A549 (cell line): ENCODE results near the gene LECT2. TPM values are rescaled to one million over a fixed set of nuclear protein-coding genes. Genes with fewer than 3 reads are reported as not detected.
A peak's percentile ranks its signal among the peaks of the same experiment; 100 is the strongest.

Source experiments
- ATAC-seq, 2 experiments: fragments of 200-7000 bp in 1 of 2; fragments of >200 bp in 1 of 2; cut with Nextera tagmentation in 1 of 2; cut with Tn5 transposase in 1 of 2; 3 replicates each; pipeline versions ENCODE4 v1.8.0 to v1.9.1; 2018 to 2020; ENCODE audit warnings: mild to moderate bottlenecking in 1 of 2, moderate library complexity in 1 of 2
- CTCF ChIA-PET: fragments of 300-600 bp; sonication (Branson Sonifier 250); formaldehyde crosslinking; extraction: SDS; loops from one replicate; lab custom pipeline; 2021; ENCODE audit warnings: antibody characterized with exemption, inconsistent platforms; lab: Yijun Ruan, JAX
- POLR2A ChIA-PET: fragments of 350-600 bp; formaldehyde crosslinking; extraction: SDS; loops from one replicate; lab custom pipeline; 2021; ENCODE audit warnings: antibody characterized with exemption, inconsistent platforms; lab: Yijun Ruan, JAX
- DNase-seq, 2 experiments: peaks; one replicate each; pipeline versions ENCODE4 v3.0.0 to v3.0.0-alpha.2; 2011 to 2016; ENCODE audit warnings: low read depth in 1 of 2, low spot score in 1 of 2
- FAIRE-seq: peaks from 2 replicates; lab custom pipeline; 2011; peaks lifted over from hg19 to GRCh38; lab: Jason Lieb, UNC
- H3K27ac ChIP-seq, 2 experiments: fragments of >200 bp; sonication (Bioruptor Twin); formaldehyde crosslinking; 3 replicates each; pipeline ENCODE4 v1.5.1; 2016 to 2017
- H3K4me1 ChIP-seq: fragments of >200 bp; sonication (Bioruptor Twin); formaldehyde crosslinking; 3 replicates; pipeline ENCODE4 v1.6.1; 2016
- H3K4me2 ChIP-seq: fragments of >200 bp; sonication (Bioruptor Twin); formaldehyde crosslinking; 3 replicates; pipeline ENCODE4 v1.6.1; 2016
- H3K4me3 ChIP-seq: fragments of >200 bp; sonication (Bioruptor Twin); formaldehyde crosslinking; 3 replicates; pipeline ENCODE4 v1.5.1; 2016
- H3K9me3 ChIP-seq: fragments of >200 bp; sonication (Bioruptor Twin); formaldehyde crosslinking; 3 replicates; pipeline ENCODE4 v1.6.1; 2016
- CEBPB ChIP-seq, 2 experiments: fragments of >200 bp in 1 of 2; sonication (Bioruptor Twin) in 1 of 2; formaldehyde crosslinking in 1 of 2; IDR thresholded peaks; 2 replicates each; pipeline ENCODE4 v1.6.1; 2012 to 2016
- E2F6 ChIP-seq: IDR thresholded peaks from 2 replicates; pipeline ENCODE4 v1.6.1; 2012; ENCODE audit warnings: low read depth, borderline replicate concordance
- EHMT2 ChIP-seq: fragments of 200-600 bp; sonication (generic); IDR thresholded peaks from 2 replicates; pipeline ENCODE4 v1.6.1; 2016; ENCODE audit warnings: antibody characterized with exemption, low read depth, mild to moderate bottlenecking, moderate library complexity
- FOSL2 ChIP-seq, 2 experiments: fragments of 450-650 bp in 1 of 2; fragments of >200 bp in 1 of 2; sonication (Bioruptor Twin) in 1 of 2; formaldehyde crosslinking; IDR thresholded peaks; 2 replicates each; pipeline versions ENCODE4 v1.5.0 to v1.6.1; 2016 to 2020; ENCODE audit warnings: mild to moderate bottlenecking in 1 of 2, moderate library complexity in 1 of 2
- FOXS1 ChIP-seq: fragments of 250-450 bp; sonication (Bioruptor Pico); IDR thresholded peaks from 2 replicates; pipeline ENCODE4 v1.5.0; 2020; ENCODE audit warnings: mild to moderate bottlenecking, moderate library complexity
- HDAC2 ChIP-seq: fragments of 200-600 bp; sonication (generic); IDR thresholded peaks from 2 replicates; pipeline ENCODE4 v1.6.1; 2016
- JUNB ChIP-seq: fragments of >200 bp; sonication (Bioruptor Twin); formaldehyde crosslinking; IDR thresholded peaks from 2 replicates; pipeline ENCODE4 v1.6.1; 2016
- MAX ChIP-seq: IDR thresholded peaks from 2 replicates; pipeline ENCODE4 v1.6.1; 2012
- PHF8 ChIP-seq: fragments of 200-600 bp; sonication (generic); IDR thresholded peaks from 2 replicates; pipeline ENCODE4 v1.6.1; 2016; ENCODE audit warnings: low read depth, mild to moderate bottlenecking, antibody characterized with exemption, moderate library complexity, borderline replicate concordance
- POLR2A ChIP-seq: IDR thresholded peaks from 2 replicates; pipeline ENCODE4 v1.6.1; 2012; ENCODE audit warnings: mild to moderate bottlenecking, low read length
- RAD21 ChIP-seq, 2 experiments: fragments of >200 bp in 1 of 2; sonication (Bioruptor Twin) in 1 of 2; formaldehyde crosslinking in 1 of 2; IDR thresholded peaks in 1 of 2; conservative IDR thresholded peaks in 1 of 2; 2 replicates in 1 of 2; 3 replicates in 1 of 2; pipeline ENCODE4 v1.6.1; 2012 to 2018; ENCODE audit warnings: inconsistent platforms in 1 of 2
- RARB ChIP-seq: fragments of 250-450 bp; sonication (Bioruptor Pico); IDR thresholded peaks from 2 replicates; pipeline ENCODE4 v1.8.0; 2021; ENCODE audit warnings: mild to moderate bottlenecking, moderate library complexity
- SREBF2 ChIP-seq: fragments of 450-650 bp; IDR thresholded peaks from 2 replicates; pipeline ENCODE4 v1.6.1; 2014; ENCODE audit warnings: mild to moderate bottlenecking, moderate library complexity
- TP53 ChIP-seq: fragments of 250-450 bp; sonication (Bioruptor Pico); IDR thresholded peaks from 2 replicates; pipeline ENCODE4 v1.5.0; 2021; ENCODE audit warnings: mild to moderate bottlenecking, moderate library complexity
- WGBS: methylation state at CpG from one replicate; pipeline ENCODE4 v1.1.6; 2017; ENCODE audit errors: missing lambda C conversion rate; 5-methylcytosine and 5-hydroxymethylcytosine counted together
- polyA plus RNA-seq, 4 experiments: library from polyadenylated mRNA; depleted of rRNA in 3 of 4; stranded (reverse); fragments of >200 nt; fragmentation: RNase III in 1 of 4; extraction: RNeasy Plus Mini Kit Qiagen cat#74134 plus additional on column Dnase treatment in 1 of 4; gene quantifications; 2 replicates in 3 of 4; 3 replicates in 1 of 4; pipeline ENCODE4 v1.2.3, GENCODE V29; 2011 to 2017

LECT2 gene
- polyA plus RNA-seq, 2 of the 4 experiments (the other 2 are of a cell fraction), result not detected

DNA sequence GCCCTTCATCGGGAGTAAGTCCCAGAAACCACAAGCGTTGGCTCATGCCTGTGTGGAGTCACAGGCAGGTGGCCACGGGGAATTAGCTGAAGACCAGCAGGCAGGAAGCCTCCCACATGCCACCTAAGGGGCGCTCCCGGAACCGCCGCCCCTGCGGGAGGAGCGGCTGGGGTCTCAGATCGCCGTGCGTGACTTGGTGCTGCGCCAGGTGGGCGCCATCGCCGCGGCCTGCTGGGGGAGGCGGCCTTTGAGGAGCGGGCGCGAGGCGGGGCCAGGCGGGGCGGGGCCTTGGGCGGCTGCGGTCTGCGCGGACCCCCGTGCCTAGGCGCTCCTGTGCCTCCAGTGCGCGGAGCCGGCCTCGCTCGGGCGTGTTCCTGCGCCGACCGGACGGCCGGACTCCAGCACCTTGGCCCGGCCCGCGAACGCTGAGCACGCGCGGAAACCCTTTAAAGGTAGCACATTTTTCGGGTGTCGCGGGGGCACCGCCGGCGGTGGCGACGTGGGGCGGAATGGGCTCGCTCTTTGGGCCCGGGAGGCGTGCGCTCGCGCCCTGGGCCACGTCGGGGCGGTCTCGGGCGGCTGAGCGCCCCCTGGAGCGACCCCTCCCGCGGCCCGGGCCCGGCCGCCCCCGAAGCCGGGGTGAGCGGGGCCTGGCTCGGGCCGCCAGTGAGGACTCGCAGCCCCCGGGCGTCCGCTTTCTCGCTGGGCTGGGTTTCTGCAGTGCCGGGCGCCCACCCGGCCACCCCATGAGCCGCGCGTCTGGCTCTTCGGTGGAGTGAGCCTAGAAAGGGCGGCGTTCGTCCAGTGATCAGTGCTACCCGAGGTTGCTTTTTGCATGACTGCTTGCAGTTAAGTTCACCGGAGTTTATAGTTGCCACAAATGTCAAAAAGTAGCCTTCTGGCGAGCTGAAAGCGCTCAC, 24.5 kb downstream of the LECT2 start:
- Histone ChIP-seq H3K4me3 (peak overlapping the region; percentile 67), H3K9me3 (peaks cover 7% of the 10 kb centered on the region; the same call in 2 of the 3 replicates), H3K4me2 (peak overlapping the region; percentile 70), H3K4me1 (peaks cover 6% of the 10 kb centered on the region; the same call in 2 of the 3 replicates), H3K27ac (peak overlapping the region; percentile 79 to 93)
- ATAC-seq (peak; percentile 92 to 96), FAIRE-seq (no peak), DNase-seq (peak; percentile 35 to 48)
- 58% methylated on average over 19 of the region's 99 CpGs for WGBS
- TF ChIP-seq MAX (peak; percentile 75; the same call in 1 of the 2 replicates), HDAC2 (no peak), PHF8 (peak; percentile 38; the same call in 1 of the 2 replicates), POLR2A (peak; percentile 13; the same call in 1 of the 2 replicates), RAD21 (conservative IDR thresholded peaks at IDR 0.05 in 1 of 2, IDR thresholded peaks at IDR 0.05 in 1 of 2) (0 out of 5 replicates have a peak, but pooled peaks of 1 of the 2 experiments have one; percentile 17), E2F6 (peak; percentile 19; the same call in 1 of the 2 replicates), FOXS1 (CRISPR knock-in tag) (no peak)
- ChIA-PET CTCF (interaction anchor here (0.6 to 2.3 kb wide), 5 partner anchors 15 to 133 kb away, joined by 3 to 6 read pairs (median 3); no protein-coding TSS in a partner anchor), POLR2A (interaction anchor here (0.9 to 1.0 kb wide), 2 partner anchors 9 to 102 kb away, joined by 3 read pairs; no protein-coding TSS in a partner anchor)

DNA sequence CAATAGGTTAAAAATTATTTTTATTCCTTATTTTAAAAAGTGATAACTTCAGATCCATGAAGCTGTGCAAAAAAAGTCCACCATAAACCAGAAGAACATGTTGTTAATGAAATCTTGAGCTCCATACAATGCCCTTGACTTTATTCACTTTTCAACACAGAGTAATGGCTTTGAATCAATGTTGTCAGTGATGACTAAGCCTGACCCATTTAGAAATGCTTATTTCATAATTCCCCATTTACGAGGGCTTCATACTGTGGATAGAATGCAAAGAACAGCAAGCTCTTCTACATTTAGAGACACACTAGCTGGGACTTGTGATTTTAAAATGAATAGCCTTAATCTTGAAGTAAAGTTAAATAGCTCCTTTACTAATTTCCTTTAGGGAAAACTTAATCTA, 33.4 kb downstream of the LECT2 start:
- no peaks in the 10 kb centered on the region for H3K9me3 ChIP-seq
- TF ChIP-seq CEBPB (IDR thresholded peaks at IDR 0.05) (peak; percentile 36 to 39; a peak in 2 of 4 replicates), JUNB (peak; percentile 26; the same call in 1 of the 2 replicates), FOSL2 (IDR thresholded peaks at IDR 0.05) (0 out of 2 replicates have a peak, but pooled peaks have one; percentile 28), FOSL2 (CRISPR knock-in tag; IDR thresholded peaks at IDR 0.05) (peak; percentile 55), TP53 (CRISPR knock-in tag) (no peak)
- no peak for FAIRE-seq
- peak; percentile 70 to 76; a peak in 4 of 6 replicates for ATAC-seq
- POLR2A ChIA-PET, result interaction anchor here (0.6 to 1.4 kb wide), 4 partner anchors 9 to 137 kb away, joined by 3 read pairs; no protein-coding TSS in a partner anchor
- CTCF ChIA-PET, result interaction anchor here (0.5 to 1.5 kb wide), 3 partner anchors 27 to 252 kb away, joined by 3 to 4 read pairs (median 3); no protein-coding TSS in a partner anchor
- peaks cover 10% of the 10 kb centered on the region; the same call in 2 of the 3 replicates for H3K4me1 ChIP-seq
- WGBS, result 3% methylated on average over 1 of the region's 1 CpG
- no peak overlapping the region for H3K4me3 ChIP-seq
- peak overlapping the region; percentile 16 for H3K4me2 ChIP-seq
- no peak overlapping the region for H3K27ac ChIP-seq
- DNase-seq, result no peak

DNA sequence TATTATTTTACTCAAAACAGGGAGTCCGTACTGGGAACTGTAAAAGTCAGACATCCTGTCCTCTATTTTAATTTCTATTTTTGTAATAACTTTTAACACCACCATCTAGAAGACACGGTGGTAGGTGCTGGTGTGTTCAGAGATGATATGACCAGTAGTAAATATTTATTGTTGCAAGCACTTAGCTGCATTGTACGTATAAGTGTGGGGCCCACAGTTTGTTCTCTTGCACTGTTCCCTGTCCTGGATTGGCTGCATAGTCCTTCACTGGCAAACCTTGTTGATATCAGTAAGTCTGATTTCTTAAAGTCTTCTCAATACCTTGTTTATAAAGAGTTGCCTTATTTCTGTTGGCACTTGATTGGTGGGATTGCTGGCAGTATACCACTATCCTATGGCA, 34.6 kb downstream of the LECT2 start:
- no peak overlapping the region for H3K27ac ChIP-seq
- no peak overlapping the region for H3K4me3 ChIP-seq
- no peak overlapping the region for H3K4me2 ChIP-seq
- ChIA-PET POLR2A (interaction anchor here (1.4 kb wide), 1 partner anchor 134 kb away, joined by 3 read pairs; no protein-coding TSS in a partner anchor), CTCF (interaction anchor here (1.5 kb wide), 1 partner anchor 26 kb away, joined by 3 read pairs; no protein-coding TSS in a partner anchor)
- peaks cover 10% of the 10 kb centered on the region; the same call in 2 of the 3 replicates for H3K4me1 ChIP-seq
- ATAC-seq (no peak), DNase-seq (no peak), FAIRE-seq (no peak)
- WGBS, result 60% methylated on average over 3 of the region's 3 CpGs
- TF ChIP-seq SREBF2, result no peak
- TF ChIP-seq, all 56 proteins: peak for 0
- H3K9me3 ChIP-seq, result no peaks in the 10 kb centered on the region

- Histone ChIP-seq H3K27ac (no peak overlapping the region), H3K4me3 (no peak overlapping the region), H3K9me3 (no peaks in the 10 kb centered on the region), H3K4me1 (peaks cover 6% of the 10 kb centered on the region; the same call in 2 of the 3 replicates), H3K4me2 (no peak overlapping the region)
- TF ChIP-seq EHMT2, result no peak
- TF ChIP-seq RARB (CRISPR knock-in tag), result no peak
- no peak for TF ChIP-seq PHF8
- 58% methylated on average over 8 of the region's 8 CpGs for WGBS
- ChIA-PET POLR2A (no interaction called here), CTCF (interaction anchor here (0.9 to 2.2 kb wide), 3 partner anchors 10 to 258 kb away, joined by 4 to 7 read pairs (median 5); no protein-coding TSS in a partner anchor)
- FAIRE-seq (peak; percentile 56), ATAC-seq (no peak), DNase-seq (no peak)
These were observed 38.0 kb downstream of the LECT2 start for GRCh38 chr5:135916638-135917263.
